Transverse colon (tissue), 4 donors: ENCODE measurements around the gene OGG1. TPM values are rescaled to one million over a fixed set of nuclear protein-coding genes. Genes with fewer than 3 reads are reported as not detected.
A peak's percentile ranks its signal among the peaks of the same experiment; 100 is the strongest.

Experiments used
- DNase-seq: peaks from one replicate; pipeline ENCODE4 v3.0.0-alpha.2; 2019
- H3K27ac ChIP-seq, 4 donors: fragments of 200-600 bp; sonication (generic); 2 replicates each; pipeline ENCODE4 v1.5.1; 2016 to 2018; ENCODE audit warnings: inconsistent platforms in 4 of 4
- H3K27me3 ChIP-seq: fragments of 200-600 bp; sonication (generic); 2 replicates; pipeline ENCODE4 v1.5.1; 2017; ENCODE audit warnings: inconsistent platforms
- H3K36me3 ChIP-seq, 4 donors: fragments of 200-600 bp; sonication (generic); 2 replicates each; pipeline ENCODE4 v1.5.1; 2017 to 2019; ENCODE audit warnings: inconsistent platforms in 4 of 4
- H3K4me1 ChIP-seq, 4 donors: fragments of 200-600 bp; sonication (generic); 2 replicates each; pipeline ENCODE4 v1.5.1; 2017 to 2020; ENCODE audit warnings: inconsistent platforms in 4 of 4
- H3K4me3 ChIP-seq, 4 donors: fragments of 200-600 bp; sonication (generic); 1 replicate in 1 of 4; 2 replicates in 3 of 4; pipeline versions ENCODE4 v1.5.1 to v1.6.1; 2017 to 2019; ENCODE audit warnings: inconsistent platforms in 4 of 4
- H3K9me3 ChIP-seq, 2 donors: fragments of 200-600 bp; sonication (generic); 2 replicates each; pipeline ENCODE4 v1.5.1; 2017 to 2019; ENCODE audit warnings: inconsistent platforms in 2 of 2
- CTCF ChIP-seq, 5 experiments: fragments of 200-600 bp in 3 of 5; fragments of 450-650 bp in 2 of 5; sonication (generic) in 3 of 5; IDR thresholded peaks; 1 replicate in 2 of 5; 2 replicates in 3 of 5; pipeline ENCODE4 v1.5.1; 2016 to 2017; ENCODE audit warnings: antibody characterized with exemption in 5 of 5, inconsistent platforms in 3 of 5, mild to moderate bottlenecking in 2 of 5, moderate library complexity in 1 of 5
- EP300 ChIP-seq: sonication (generic); formaldehyde crosslinking; IDR thresholded peaks from one replicate; pipeline ENCODE4 v1.6.1; 2017; ENCODE audit warnings: antibody characterized with exemption, low read depth
- POLR2A ChIP-seq: fragments of 450-650 bp; IDR thresholded peaks from one replicate; pipeline ENCODE4 v1.6.1; 2016; ENCODE audit warnings: antibody characterized with exemption, mild to moderate bottlenecking, moderate library complexity
- POLR2AphosphoS5 ChIP-seq, 3 donors: sonication (generic); formaldehyde crosslinking; IDR thresholded peaks; one replicate each; pipeline ENCODE4 v1.6.1; 2016; ENCODE audit warnings: antibody characterized with exemption in 3 of 3
- WGBS, 2 donors: methylation state at CpG; one replicate each; pipeline ENCODE4 v1.1.5; 2018; ENCODE audit warnings: low coverage in 1 of 2; 5-methylcytosine and 5-hydroxymethylcytosine counted together
- in situ Hi-C, 4 donors: fragments of 200-750 bp; cut with MboI; loops; one replicate each; pipeline versions ENCODE4 v1.15.0 to v1.15.1; 2017; ENCODE audit warnings: low sequenced_read_pairs in 3 of 4, low pct_ligation_motif_present in 1 of 4, low pct_unique_long_range_greater_than_20kb in 1 of 4
- intact Hi-C: fragments of 100-400 bp; cut with DNase I; formaldehyde crosslinking; loops from one replicate; pipeline ENCODE4 v1.15.1; 2023; ENCODE audit warnings: low total_unique reads
- total RNA-seq, 4 donors: library from RNA; depleted of rRNA; stranded (reverse); fragments of >200 nt; gene quantifications; one replicate each; pipeline ENCODE4 v1.1.0, GENCODE V29; 2016

OGG1 gene
- total RNA-seq, 4 donors from 2014 or later: 27.8 to 69.5 (median 39.7) TPM

GRCh38 chr3:9729419-9729818 lies 20.3 kb upstream of the OGG1 start:
- in situ Hi-C loops: no loop called here
- Histone ChIP-seq H3K27me3 (no peaks in the 10 kb centered on the region), H3K27ac (no peak overlapping the region), H3K36me3 (no peaks in the 10 kb centered on the region), H3K4me1 (peaks cover 13 to 24% (median 20%) of the 10 kb centered on the region in 4 donors), H3K9me3 (no peaks in the 10 kb centered on the region), H3K4me3 (no peak overlapping the region)
- intact Hi-C loops: no loop called here
- DNase-seq: no peak
- TF ChIP-seq EP300 (no peak), POLR2AphosphoS5 (IDR thresholded peaks at IDR 0.05) (no peak), CTCF (IDR thresholded peaks at IDR 0.05) (no peak), POLR2A (no peak)
- WGBS, 2 donors: 89% methylated on average over 10 of the region's 10 CpGs; no CpG with 5 or more reads in 1 of the 2 donors

GRCh38 chr3:9730657-9731205 lies 19.0 kb upstream of the OGG1 start:
- Histone ChIP-seq H3K27me3 (no peaks in the 10 kb centered on the region), H3K4me1 (peaks cover 13 to 24% (median 20%) of the 10 kb centered on the region in 4 donors), H3K9me3 (no peaks in the 10 kb centered on the region), H3K27ac (peak overlapping the region; percentile 89 to 95 (median 93)), H3K36me3 (peaks cover 0 to 5% (median 0%) of the 10 kb centered on the region in 4 donors), H3K4me3 (peak overlapping the region; percentile 16 to 95 (median 88))
- TF ChIP-seq EP300 (no peak), CTCF (IDR thresholded peaks at IDR 0.05) (peak in 1 of 5 experiments; percentile 7), POLR2AphosphoS5 (IDR thresholded peaks at IDR 0.05) (no peak), POLR2A (no peak)
- intact Hi-C loops: no loop called here
- in situ Hi-C loops: no loop called here
- DNase-seq: no peak
- 2% methylated on average over 14 to 16 of the region's 17 CpGs for WGBS, 2 donors

- TF ChIP-seq POLR2AphosphoS5 (IDR thresholded peaks at IDR 0.05): peak; percentile 30 to 67 (median 62)
- no peak for TF ChIP-seq EP300
- peak in 3 of 5 experiments; percentile 5 to 23 (median 16) for TF ChIP-seq CTCF (IDR thresholded peaks at IDR 0.05)
- TF ChIP-seq POLR2A: peak; percentile 69
- Histone ChIP-seq H3K27ac (peak within 1 kb of the TSS; percentile 89 to 95 (median 93)), H3K9me3 (no peaks in the 10 kb centered on the region), H3K27me3 (no peaks in the 10 kb centered on the region), H3K36me3 (peaks cover 0 to 5% (median under 1%) of the 10 kb centered on the region in 4 donors), H3K4me1 (peaks cover 13 to 24% (median 20%) of the 10 kb centered on the region in 4 donors), H3K4me3 (peak within 1 kb of the TSS; percentile 87 to 100 (median 92))
- in situ Hi-C loops (no loop called here), intact Hi-C loops (no loop called here)
- peak; percentile 100 for DNase-seq
- WGBS, 2 donors: 0% methylated on average over 52 of the region's 88 CpGs; no CpG with 5 or more reads in 1 of the 2 donors
Measured at GRCh38 chr3:9731206-9732079, 18.3 kb upstream of the OGG1 start, which contains the start of gene BRPF1. Gene BRPF1, plus strand, starts transcription at chr3:9731735. Its CDS starts 2,406 bp downstream, at chr3:9734141.
